Stomach (tissue), 4 donors: ENCODE data around the gene SHF.

ENCODE experiments used
- POLR2A ChIP-seq, 4 donors: fragments of 450-650 bp; IDR thresholded peaks; one replicate each; pipeline ENCODE4 v1.6.1; 2016; ENCODE audit warnings: antibody characterized with exemption in 4 of 4, control low read depth in 2 of 4, mild to moderate bottlenecking in 1 of 4, moderate library complexity in 1 of 4
- POLR2AphosphoS5 ChIP-seq, 3 donors: sonication (generic); formaldehyde crosslinking; IDR thresholded peaks; one replicate each; pipeline ENCODE4 v1.6.1; 2016; ENCODE audit warnings: antibody characterized with exemption in 3 of 3
- TF ChIP-seq, protein P1 (sequence below), 7 experiments: fragments of 450-650 bp in 4 of 7; fragments of 200-600 bp in 3 of 7; sonication (generic) in 3 of 7; IDR thresholded peaks; one replicate each; pipeline ENCODE4 v1.5.1; 2016 to 2019; ENCODE audit warnings: antibody characterized with exemption in 7 of 7, control low read depth in 2 of 7, mild to moderate bottlenecking in 1 of 7

DNA sequence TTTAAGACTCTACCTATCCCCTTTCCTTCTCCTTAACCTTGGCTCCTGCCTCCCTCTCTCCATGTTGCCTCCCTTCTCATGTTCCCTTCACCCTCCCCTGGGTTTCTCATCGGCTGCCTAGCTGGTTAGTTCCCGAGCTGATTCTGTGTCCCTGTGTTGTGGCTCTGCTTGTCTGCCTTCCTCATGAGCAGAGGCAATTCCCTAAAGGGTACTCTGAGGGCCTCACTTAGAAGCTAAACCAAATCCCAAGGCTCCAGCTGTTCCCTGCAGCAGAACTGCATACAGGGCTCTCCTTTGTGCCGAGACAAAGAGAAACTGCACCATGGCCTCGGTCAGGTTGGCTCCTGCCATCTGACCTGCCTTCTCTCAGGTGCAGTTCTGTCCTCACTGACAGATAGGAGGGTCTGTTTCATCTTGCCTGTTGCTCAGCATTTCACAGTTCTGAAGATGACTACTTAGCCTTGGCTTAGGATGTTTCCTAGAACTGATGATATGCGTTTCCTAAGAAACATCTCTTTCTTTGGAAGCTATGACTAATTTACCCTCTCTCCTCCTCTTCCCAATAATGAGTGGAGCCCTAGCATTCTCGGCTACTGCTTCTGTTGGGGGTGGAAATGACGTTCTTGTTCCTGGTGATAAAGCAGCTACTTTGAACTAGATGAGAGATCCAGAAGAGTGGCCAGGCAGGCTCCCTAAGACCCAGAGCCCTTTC, 30.9 kb downstream of the SHF start:
- TF ChIP-seq POLR2A (IDR thresholded peaks at IDR 0.05) (no peak), POLR2AphosphoS5 (IDR thresholded peaks at IDR 0.05) (no peak)
- TF ChIP-seq, protein P1, sequence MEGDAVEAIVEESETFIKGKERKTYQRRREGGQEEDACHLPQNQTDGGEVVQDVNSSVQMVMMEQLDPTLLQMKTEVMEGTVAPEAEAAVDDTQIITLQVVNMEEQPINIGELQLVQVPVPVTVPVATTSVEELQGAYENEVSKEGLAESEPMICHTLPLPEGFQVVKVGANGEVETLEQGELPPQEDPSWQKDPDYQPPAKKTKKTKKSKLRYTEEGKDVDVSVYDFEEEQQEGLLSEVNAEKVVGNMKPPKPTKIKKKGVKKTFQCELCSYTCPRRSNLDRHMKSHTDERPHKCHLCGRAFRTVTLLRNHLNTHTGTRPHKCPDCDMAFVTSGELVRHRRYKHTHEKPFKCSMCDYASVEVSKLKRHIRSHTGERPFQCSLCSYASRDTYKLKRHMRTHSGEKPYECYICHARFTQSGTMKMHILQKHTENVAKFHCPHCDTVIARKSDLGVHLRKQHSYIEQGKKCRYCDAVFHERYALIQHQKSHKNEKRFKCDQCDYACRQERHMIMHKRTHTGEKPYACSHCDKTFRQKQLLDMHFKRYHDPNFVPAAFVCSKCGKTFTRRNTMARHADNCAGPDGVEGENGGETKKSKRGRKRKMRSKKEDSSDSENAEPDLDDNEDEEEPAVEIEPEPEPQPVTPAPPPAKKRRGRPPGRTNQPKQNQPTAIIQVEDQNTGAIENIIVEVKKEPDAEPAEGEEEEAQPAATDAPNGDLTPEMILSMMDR (IDR thresholded peaks at IDR 0.05), result no peak
